K562 (cell line): ENCODE data around the gene PTPRG. TPM values are rescaled to one million over a fixed set of nuclear protein-coding genes. Genes with fewer than 3 reads are reported as not detected.

ENCODE experiments used
- ATAC-seq: fragments of 200-7000 bp; cut with Tn5 transposase; 3 replicates; pipeline ENCODE4 v1.9.1; 2020; ENCODE audit warnings: moderate library complexity
- BruUV-seq: library from RNA; stranded (reverse); fragments of 400-500 nt; replicated peaks from 2 replicates; lab custom pipeline; 2021; lab: Mats Ljungman, UMichigan
- CTCF ChIA-PET: fragments of 300-600 bp; formaldehyde crosslinking; extraction: SDS; loops from one replicate; lab custom pipeline; 2021; ENCODE audit warnings: low intra/inter-chr PET ratio; lab: Yijun Ruan, JAX
- POLR2A ChIA-PET: fragments of 300-600, 350-650 bp; sonication (Branson Sonifier 250); formaldehyde crosslinking; extraction: SDS; loops from one replicate; lab custom pipeline; 2021; ENCODE audit warnings: antibody characterized with exemption, inconsistent platforms; lab: Yijun Ruan, JAX
- DNase-seq, 4 experiments: peaks; one replicate each; pipeline versions ENCODE4 v3.0.0 to v3.0.0-alpha.2; 2011 to 2018; ENCODE audit warnings: low spot score in 3 of 4, mixed read lengths in 3 of 4; ENCODE audit errors: extremely low read depth in 1 of 4
- FAIRE-seq: peaks from 2 replicates; lab custom pipeline; 2011; peaks lifted over from hg19 to GRCh38; lab: Jason Lieb, UNC
- H2AFZ ChIP-seq: 2 replicates; pipeline ENCODE4 v1.6.0; 2011; ENCODE audit warnings: low read depth, low read length, control low read depth, inconsistent platforms
- H3K27ac ChIP-seq: fragments of 200-600 bp; 3 replicates; pipeline ENCODE4 v1.8.0; 2011; ENCODE audit warnings: low read depth, mild to moderate bottlenecking, control low read depth, inconsistent platforms, low read length, moderate library complexity, mixed read lengths; ENCODE audit errors: extremely low read depth
- H3K27me3 ChIP-seq, 2 experiments: fragments of 300-600 bp in 1 of 2; 2 replicates in 1 of 2; 3 replicates in 1 of 2; pipeline versions ENCODE4 v1.6.0 to v1.8.0; 2011; ENCODE audit warnings: inconsistent platforms in 2 of 2, low read length in 2 of 2, mild to moderate bottlenecking in 1 of 2, mixed read lengths in 1 of 2, moderate library complexity in 1 of 2; ENCODE audit not compliant: control insufficient read depth in 2 of 2, insufficient read depth in 2 of 2
- H3K36me3 ChIP-seq: fragments of 300-600 bp; 3 replicates; pipeline ENCODE4 v1.8.0; 2011; ENCODE audit warnings: mild to moderate bottlenecking, low read length, inconsistent platforms; ENCODE audit not compliant: control insufficient read depth, insufficient read depth
- H3K4me1 ChIP-seq, 2 experiments: fragments of 200-600 bp in 1 of 2; replicated peaks in 1 of 2; 2 replicates in 1 of 2; 3 replicates in 1 of 2; pipeline versions ENCODE4 v1.5.1 to v1.8.0; 2011; ENCODE audit warnings: inconsistent platforms in 2 of 2, low read length in 2 of 2, mild to moderate bottlenecking in 1 of 2, mixed read lengths in 1 of 2, moderate library complexity in 1 of 2; ENCODE audit not compliant: control insufficient read depth in 2 of 2, insufficient read depth in 2 of 2
- H3K4me2 ChIP-seq: 2 replicates; pipeline ENCODE4 v1.6.1; 2011; ENCODE audit warnings: low read length, control low read depth, inconsistent platforms, mixed read lengths; ENCODE audit not compliant: insufficient read depth
- H3K4me3 ChIP-seq: fragments of 200-600 bp; sonication (generic), shearing (Covaris generic); 2 replicates; pipeline ENCODE4 v1.5.1; 2016; ENCODE audit warnings: control low read depth, inconsistent platforms
- H3K79me2 ChIP-seq: fragments of 200-600 bp; 3 replicates; pipeline ENCODE4 v1.8.0; 2011; ENCODE audit warnings: low read length, inconsistent platforms; ENCODE audit not compliant: control insufficient read depth, insufficient read depth
- H3K9ac ChIP-seq, 2 experiments: 2 replicates each; pipeline versions ENCODE4 v1.6.0 to v1.6.1; 2011; ENCODE audit warnings: low read depth in 2 of 2, low read length in 2 of 2, control low read depth in 1 of 2, inconsistent platforms in 1 of 2, mild to moderate bottlenecking in 1 of 2, mixed read lengths in 1 of 2; ENCODE audit not compliant: insufficient read depth in 1 of 2
- H3K9me1 ChIP-seq: one replicate; pipeline ENCODE4 v1.6.0; 2011; ENCODE audit warnings: inconsistent platforms, mild to moderate bottlenecking, low read length, moderate library complexity; ENCODE audit not compliant: control insufficient read depth, insufficient read depth
- H3K9me3 ChIP-seq: replicated peaks from 2 replicates; pipeline ENCODE4 v1.5.1; 2011; ENCODE audit warnings: low read depth, low read length, inconsistent platforms; ENCODE audit not compliant: control insufficient read depth, insufficient read depth
- H4K20me1 ChIP-seq: replicated peaks from 2 replicates; pipeline ENCODE4 v1.6.1; 2011; ENCODE audit warnings: low read length, inconsistent platforms, mixed read lengths; ENCODE audit not compliant: control insufficient read depth, insufficient read depth
- CBX2 ChIP-seq: fragments of 200-600 bp; sonication (generic); IDR thresholded peaks from one replicate; pipeline ENCODE4 v1.6.1; 2012; ENCODE audit warnings: mild to moderate bottlenecking, low read length, inconsistent platforms; ENCODE audit not compliant: insufficient read depth, poor library complexity, severe bottlenecking
- CBX8 ChIP-seq: fragments of 200-600 bp; sonication (generic); IDR thresholded peaks from 2 replicates; pipeline ENCODE4 v1.6.1; 2012; ENCODE audit warnings: borderline replicate concordance, mixed run types, low read depth, mild to moderate bottlenecking, moderate library complexity, mixed read lengths, low read length, control low read depth, inconsistent platforms; ENCODE audit not compliant: poor library complexity, severe bottlenecking; ENCODE audit errors: extremely low read depth
- EWSR1 ChIP-seq: fragments of 450-650 bp; IDR thresholded peaks from 2 replicates; pipeline ENCODE4 v1.6.1; 2018; ENCODE audit warnings: borderline replicate concordance, mild to moderate bottlenecking, low read depth, moderate library complexity; ENCODE audit not compliant: partially characterized antibody
- NUFIP1 ChIP-seq: fragments of 450-650 bp; IDR thresholded peaks from 2 replicates; pipeline ENCODE4 v1.6.1; 2018; ENCODE audit not compliant: partially characterized antibody
- PHB ChIP-seq: fragments of 250-450 bp; sonication (Bioruptor Pico); IDR thresholded peaks from 2 replicates; pipeline ENCODE4 v1.5.0; 2021
- RHOXF2B ChIP-seq: fragments of 250-450 bp; sonication (Bioruptor Pico); conservative IDR thresholded peaks from 2 replicates; pipeline ENCODE4 v1.5.1; 2021
- SIRT6 ChIP-seq: IDR thresholded peaks from one replicate; pipeline ENCODE4 v1.6.1; 2012; ENCODE audit warnings: low read depth, mild to moderate bottlenecking, control low read depth, inconsistent platforms, low read length, moderate library complexity
- TBP ChIP-seq: optimal IDR thresholded peaks from 2 replicates; pipeline ENCODE3; 2011; ENCODE audit warnings: low read depth, low read length, improper control_type of control experiment
- ZNF165 ChIP-seq: fragments of 250-450 bp; sonication (Bioruptor Pico); IDR thresholded peaks from 2 replicates; pipeline ENCODE4 v1.4.0; 2020; ENCODE audit warnings: borderline replicate concordance
- WGBS: fragments of 100-300 bp; shearing (Covaris generic); methylation state at CpG from one replicate; pipeline ENCODE4 v1.1.6; 2016; ENCODE audit warnings: low coverage, mixed read lengths; ENCODE audit not compliant: insufficient coverage; ENCODE audit errors: missing lambda C conversion rate; 5-methylcytosine and 5-hydroxymethylcytosine counted together
- in situ Hi-C: fragments of 300-500 bp; cut with MboI; formaldehyde crosslinking; loops from 4 replicates; pipeline ENCODE4 v1.15.0; 2018; ENCODE audit warnings: inconsistent platforms, mixed read lengths
- intact Hi-C: fragments of 100-400 bp; cut with micrococcal nuclease; formaldehyde crosslinking; loops from 2 replicates; pipeline ENCODE4 v1.14.2; 2022
- polyA plus RNA-seq, 8 experiments: library from polyadenylated mRNA; depleted of rRNA in 4 of 8; stranded (reverse) in 5 of 8; unstranded in 3 of 8; fragments of >200 nt; fragmentation: Nextera tagmentation in 2 of 8; fragmentation: Illumina TruSeq in 1 of 8; extraction: Ambion mirVana in 2 of 8; extraction: Trizol in 1 of 8; gene quantifications; 2 replicates each; pipeline versions ENCODE4 v1.2.1 to v1.2.3, GENCODE V29; 2011 to 2014; ENCODE audit warnings: inconsistent platforms in 1 of 8, missing spikeins in 1 of 8
- total RNA-seq, 7 experiments: library from RNA; depleted of rRNA in 6 of 7; stranded (reverse); fragments of >200 nt in 6 of 7; fragmentation: Illumina TruSeq in 2 of 7; extraction: Trizol in 2 of 7; gene quantifications; 2 replicates each; pipeline versions ENCODE4 v1.2.1 to v1.2.3, GENCODE V29; 2011 to 2021; ENCODE audit warnings: low replicate concordance in 1 of 7
- TF ChIP-seq, protein P1 (sequence below): sonication (generic); formaldehyde crosslinking; IDR thresholded peaks from 2 replicates; pipeline ENCODE4 v1.8.0; 2023; ENCODE audit warnings: missing genetic modification reagents, mild to moderate bottlenecking, borderline replicate concordance
- TF ChIP-seq, protein P2 (sequence below): sonication (generic); formaldehyde crosslinking; IDR thresholded peaks from 2 replicates; pipeline ENCODE4 v1.8.0; 2023; ENCODE audit warnings: mild to moderate bottlenecking, missing genetic modification reagents
- TF ChIP-seq, protein P3 (sequence below): fragments of 450-650 bp; formaldehyde crosslinking; IDR thresholded peaks from 2 replicates; pipeline ENCODE4 v1.4.0; 2020; ENCODE audit warnings: mild to moderate bottlenecking, moderate library complexity

PTPRG gene
- total and polyA plus RNA-seq, 9 of the 15 experiments (the other 6 are each of a cell fraction or from before 2014, with no cell fraction given) = 0.16 TPM; not detected in 8

- no peaks in the 10 kb centered on the region for H3K79me2 ChIP-seq
- no peak overlapping the region for H3K4me2 ChIP-seq
- H3K9ac ChIP-seq = no peak overlapping the region
- no TSS peak for BruUV-seq
- DNase-seq (no peak), FAIRE-seq (no peak), ATAC-seq (no peak)
- H3K4me3 ChIP-seq = no peak overlapping the region
- H3K27me3 ChIP-seq = no peaks in the 10 kb centered on the region
- H3K27ac ChIP-seq = no peak overlapping the region
- intact Hi-C loops = no loop called here
- ChIA-PET CTCF (no interaction called here), POLR2A (no interaction called here)
- in situ Hi-C loops = no loop called here
- no peaks in the 10 kb centered on the region for H3K36me3 ChIP-seq
- H2AFZ ChIP-seq = no peak overlapping the region
- no peaks in the 10 kb centered on the region for H4K20me1 ChIP-seq
- 0% methylated on average over 3 of the region's 3 CpGs for WGBS
- TF ChIP-seq CBX2 = no peak
- TF ChIP-seq ZNF165 (CRISPR knock-in tag) = no peak
- TF ChIP-seq, protein P1, sequence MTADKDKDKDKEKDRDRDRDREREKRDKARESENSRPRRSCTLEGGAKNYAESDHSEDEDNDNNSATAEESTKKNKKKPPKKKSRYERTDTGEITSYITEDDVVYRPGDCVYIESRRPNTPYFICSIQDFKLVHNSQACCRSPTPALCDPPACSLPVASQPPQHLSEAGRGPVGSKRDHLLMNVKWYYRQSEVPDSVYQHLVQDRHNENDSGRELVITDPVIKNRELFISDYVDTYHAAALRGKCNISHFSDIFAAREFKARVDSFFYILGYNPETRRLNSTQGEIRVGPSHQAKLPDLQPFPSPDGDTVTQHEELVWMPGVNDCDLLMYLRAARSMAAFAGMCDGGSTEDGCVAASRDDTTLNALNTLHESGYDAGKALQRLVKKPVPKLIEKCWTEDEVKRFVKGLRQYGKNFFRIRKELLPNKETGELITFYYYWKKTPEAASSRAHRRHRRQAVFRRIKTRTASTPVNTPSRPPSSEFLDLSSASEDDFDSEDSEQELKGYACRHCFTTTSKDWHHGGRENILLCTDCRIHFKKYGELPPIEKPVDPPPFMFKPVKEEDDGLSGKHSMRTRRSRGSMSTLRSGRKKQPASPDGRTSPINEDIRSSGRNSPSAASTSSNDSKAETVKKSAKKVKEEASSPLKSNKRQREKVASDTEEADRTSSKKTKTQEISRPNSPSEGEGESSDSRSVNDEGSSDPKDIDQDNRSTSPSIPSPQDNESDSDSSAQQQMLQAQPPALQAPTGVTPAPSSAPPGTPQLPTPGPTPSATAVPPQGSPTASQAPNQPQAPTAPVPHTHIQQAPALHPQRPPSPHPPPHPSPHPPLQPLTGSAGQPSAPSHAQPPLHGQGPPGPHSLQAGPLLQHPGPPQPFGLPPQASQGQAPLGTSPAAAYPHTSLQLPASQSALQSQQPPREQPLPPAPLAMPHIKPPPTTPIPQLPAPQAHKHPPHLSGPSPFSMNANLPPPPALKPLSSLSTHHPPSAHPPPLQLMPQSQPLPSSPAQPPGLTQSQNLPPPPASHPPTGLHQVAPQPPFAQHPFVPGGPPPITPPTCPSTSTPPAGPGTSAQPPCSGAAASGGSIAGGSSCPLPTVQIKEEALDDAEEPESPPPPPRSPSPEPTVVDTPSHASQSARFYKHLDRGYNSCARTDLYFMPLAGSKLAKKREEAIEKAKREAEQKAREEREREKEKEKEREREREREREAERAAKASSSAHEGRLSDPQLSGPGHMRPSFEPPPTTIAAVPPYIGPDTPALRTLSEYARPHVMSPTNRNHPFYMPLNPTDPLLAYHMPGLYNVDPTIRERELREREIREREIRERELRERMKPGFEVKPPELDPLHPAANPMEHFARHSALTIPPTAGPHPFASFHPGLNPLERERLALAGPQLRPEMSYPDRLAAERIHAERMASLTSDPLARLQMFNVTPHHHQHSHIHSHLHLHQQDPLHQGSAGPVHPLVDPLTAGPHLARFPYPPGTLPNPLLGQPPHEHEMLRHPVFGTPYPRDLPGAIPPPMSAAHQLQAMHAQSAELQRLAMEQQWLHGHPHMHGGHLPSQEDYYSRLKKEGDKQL (CRISPR knock-in tag) = no peak
- TF ChIP-seq, protein P2, sequence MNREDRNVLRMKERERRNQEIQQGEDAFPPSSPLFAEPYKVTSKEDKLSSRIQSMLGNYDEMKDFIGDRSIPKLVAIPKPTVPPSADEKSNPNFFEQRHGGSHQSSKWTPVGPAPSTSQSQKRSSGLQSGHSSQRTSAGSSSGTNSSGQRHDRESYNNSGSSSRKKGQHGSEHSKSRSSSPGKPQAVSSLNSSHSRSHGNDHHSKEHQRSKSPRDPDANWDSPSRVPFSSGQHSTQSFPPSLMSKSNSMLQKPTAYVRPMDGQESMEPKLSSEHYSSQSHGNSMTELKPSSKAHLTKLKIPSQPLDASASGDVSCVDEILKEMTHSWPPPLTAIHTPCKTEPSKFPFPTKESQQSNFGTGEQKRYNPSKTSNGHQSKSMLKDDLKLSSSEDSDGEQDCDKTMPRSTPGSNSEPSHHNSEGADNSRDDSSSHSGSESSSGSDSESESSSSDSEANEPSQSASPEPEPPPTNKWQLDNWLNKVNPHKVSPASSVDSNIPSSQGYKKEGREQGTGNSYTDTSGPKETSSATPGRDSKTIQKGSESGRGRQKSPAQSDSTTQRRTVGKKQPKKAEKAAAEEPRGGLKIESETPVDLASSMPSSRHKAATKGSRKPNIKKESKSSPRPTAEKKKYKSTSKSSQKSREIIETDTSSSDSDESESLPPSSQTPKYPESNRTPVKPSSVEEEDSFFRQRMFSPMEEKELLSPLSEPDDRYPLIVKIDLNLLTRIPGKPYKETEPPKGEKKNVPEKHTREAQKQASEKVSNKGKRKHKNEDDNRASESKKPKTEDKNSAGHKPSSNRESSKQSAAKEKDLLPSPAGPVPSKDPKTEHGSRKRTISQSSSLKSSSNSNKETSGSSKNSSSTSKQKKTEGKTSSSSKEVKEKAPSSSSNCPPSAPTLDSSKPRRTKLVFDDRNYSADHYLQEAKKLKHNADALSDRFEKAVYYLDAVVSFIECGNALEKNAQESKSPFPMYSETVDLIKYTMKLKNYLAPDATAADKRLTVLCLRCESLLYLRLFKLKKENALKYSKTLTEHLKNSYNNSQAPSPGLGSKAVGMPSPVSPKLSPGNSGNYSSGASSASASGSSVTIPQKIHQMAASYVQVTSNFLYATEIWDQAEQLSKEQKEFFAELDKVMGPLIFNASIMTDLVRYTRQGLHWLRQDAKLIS (CRISPR knock-in tag) = no peak
- no peak for TF ChIP-seq EWSR1
- no peak for TF ChIP-seq CBX8
- TF ChIP-seq RHOXF2B = no peak
- no peak for TF ChIP-seq TBP
- no peak for TF ChIP-seq SIRT6
- no peak for TF ChIP-seq PHB (CRISPR knock-in tag)
- TF ChIP-seq, protein P3, sequence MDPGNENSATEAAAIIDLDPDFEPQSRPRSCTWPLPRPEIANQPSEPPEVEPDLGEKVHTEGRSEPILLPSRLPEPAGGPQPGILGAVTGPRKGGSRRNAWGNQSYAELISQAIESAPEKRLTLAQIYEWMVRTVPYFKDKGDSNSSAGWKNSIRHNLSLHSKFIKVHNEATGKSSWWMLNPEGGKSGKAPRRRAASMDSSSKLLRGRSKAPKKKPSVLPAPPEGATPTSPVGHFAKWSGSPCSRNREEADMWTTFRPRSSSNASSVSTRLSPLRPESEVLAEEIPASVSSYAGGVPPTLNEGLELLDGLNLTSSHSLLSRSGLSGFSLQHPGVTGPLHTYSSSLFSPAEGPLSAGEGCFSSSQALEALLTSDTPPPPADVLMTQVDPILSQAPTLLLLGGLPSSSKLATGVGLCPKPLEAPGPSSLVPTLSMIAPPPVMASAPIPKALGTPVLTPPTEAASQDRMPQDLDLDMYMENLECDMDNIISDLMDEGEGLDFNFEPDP = no peak
- TF ChIP-seq NUFIP1 = no peak
- TF ChIP-seq, all 486 proteins: peak for 0
- H3K9me3 ChIP-seq = no peaks in the 10 kb centered on the region
- H3K4me1 ChIP-seq = no peaks in the 10 kb centered on the region
- H3K9me1 ChIP-seq = no peaks in the 10 kb centered on the region
Measured at GRCh38 chr3:61986473-61986872, 425.1 kb downstream of the PTPRG start.
